GM12878 (cell line): ENCODE measurements around the gene FOXP1. TPM values are rescaled to one million over a fixed set of nuclear protein-coding genes. Genes with fewer than 3 reads are reported as not detected.

Source experiments
- ATAC-seq: fragments of 200-7000 bp; cut with Tn5 transposase; 3 replicates; pipeline ENCODE4 v1.9.1; 2020; ENCODE audit warnings: mild to moderate bottlenecking, moderate library complexity
- BruUV-seq: library from RNA; stranded (reverse); fragments of 400-500 nt; replicated peaks from 2 replicates; lab custom pipeline; 2021; lab: Mats Ljungman, UMichigan
- CTCF ChIA-PET: fragments of 300-600 bp; sonication (Branson Sonifier 250); formaldehyde crosslinking; extraction: SDS; loops from one replicate; lab custom pipeline; 2021; ENCODE audit warnings: inconsistent platforms; lab: Yijun Ruan, JAX
- POLR2A ChIA-PET: fragments of 350-600 bp; formaldehyde crosslinking; extraction: SDS; loops from one replicate; lab custom pipeline; 2021; ENCODE audit warnings: inconsistent platforms; lab: Charles Lee
- RAD21 ChIA-PET: fragments of 300-600 bp; sonication (Branson Sonifier 250); formaldehyde crosslinking; loops from one replicate; lab custom pipeline; 2023; ENCODE audit warnings: antibody characterized with exemption; ENCODE audit not compliant: unreplicated experiment; lab: Charles Lee
- SMC1A ChIA-PET: fragments of 300-600 bp; sonication (Branson Sonifier 250); formaldehyde crosslinking; loops from one replicate; lab custom pipeline; 2023; ENCODE audit not compliant: unreplicated experiment, uncharacterized antibody; lab: Charles Lee
- DNase-seq: peaks from one replicate; pipeline ENCODE4 v3.0.0-alpha.2; 2011; ENCODE audit warnings: low read depth, low spot score
- FAIRE-seq: peaks from 3 replicates; lab custom pipeline; 2011; peaks lifted over from hg19 to GRCh38; lab: Jason Lieb, UNC
- H2AFZ ChIP-seq: 2 replicates; pipeline ENCODE4 v1.6.0; 2011; ENCODE audit warnings: low read depth, low read length, control low read depth; ENCODE audit not compliant: control insufficient read depth
- H3K27ac ChIP-seq: 2 replicates; pipeline ENCODE4 v1.5.1; 2011; ENCODE audit warnings: control low read depth; ENCODE audit not compliant: control insufficient read depth, insufficient read depth
- H3K27me3 ChIP-seq, 2 experiments: replicated peaks in 1 of 2; 2 replicates each; pipeline versions ENCODE4 v1.6.0 to v1.6.1; 2011; ENCODE audit warnings: low read length in 1 of 2; ENCODE audit not compliant: control insufficient read depth in 2 of 2, insufficient read depth in 2 of 2
- H3K36me3 ChIP-seq, 2 experiments: 2 replicates each; pipeline ENCODE4 v1.5.1; 2011; ENCODE audit warnings: low read length in 1 of 2; ENCODE audit not compliant: control insufficient read depth in 2 of 2, insufficient read depth in 2 of 2
- H3K4me1 ChIP-seq: 2 replicates; pipeline ENCODE4 v1.6.1; 2011; ENCODE audit warnings: mild to moderate bottlenecking, low read length, moderate library complexity, mixed read lengths; ENCODE audit not compliant: control insufficient read depth, insufficient read depth
- H3K4me2 ChIP-seq: 2 replicates; pipeline ENCODE4 v1.6.0; 2011; ENCODE audit warnings: control low read depth; ENCODE audit not compliant: control insufficient read depth, insufficient read depth
- H3K4me3 ChIP-seq: fragments of 200-600 bp; sonication (generic); 2 replicates; pipeline ENCODE4 v1.5.1; 2016
- H3K79me2 ChIP-seq: 2 replicates; pipeline ENCODE4 v1.6.0; 2011; ENCODE audit warnings: low read length; ENCODE audit not compliant: control insufficient read depth, insufficient read depth
- H3K9ac ChIP-seq: 2 replicates; pipeline ENCODE4 v1.8.0; 2011; ENCODE audit warnings: low read length, control low read depth, mixed read lengths; ENCODE audit not compliant: control insufficient read depth, insufficient read depth
- H3K9me3 ChIP-seq: replicated peaks from 3 replicates; pipeline ENCODE4 v1.5.1; 2011; ENCODE audit warnings: mild to moderate bottlenecking, low read length; ENCODE audit not compliant: control insufficient read depth, insufficient read depth
- H4K20me1 ChIP-seq: 2 replicates; pipeline ENCODE4 v1.6.0; 2011; ENCODE audit not compliant: control insufficient read depth, insufficient read depth
- ATF7 ChIP-seq: fragments of 450-650 bp; IDR thresholded peaks from 2 replicates; pipeline ENCODE4 v1.6.1; 2016; ENCODE audit warnings: low read depth, mild to moderate bottlenecking
- BCL3 ChIP-seq: IDR thresholded peaks from 2 replicates; pipeline ENCODE4 v1.6.1; 2011; ENCODE audit warnings: borderline replicate concordance, low read depth, mild to moderate bottlenecking, moderate library complexity, low read length; ENCODE audit not compliant: insufficient read depth, poor library complexity, severe bottlenecking
- IKZF1 ChIP-seq: fragments of 450-650 bp; conservative IDR thresholded peaks from 2 replicates; pipeline ENCODE4 v1.6.1; 2017; ENCODE audit warnings: antibody characterized with exemption, mild to moderate bottlenecking
- MLLT1 ChIP-seq: fragments of 450-650 bp; IDR thresholded peaks from 2 replicates; pipeline ENCODE4 v1.6.1; 2016; ENCODE audit warnings: mild to moderate bottlenecking
- NFIC ChIP-seq: IDR thresholded peaks from 2 replicates; pipeline ENCODE4 v1.6.1; 2012; ENCODE audit warnings: low read depth, mild to moderate bottlenecking, inconsistent platforms, low read length, moderate library complexity
- PML ChIP-seq: IDR thresholded peaks from 2 replicates; pipeline ENCODE4 v1.6.1; 2012; ENCODE audit warnings: low read length, inconsistent platforms
- RUNX3 ChIP-seq: IDR thresholded peaks from 2 replicates; pipeline ENCODE4 v1.6.1; 2012; ENCODE audit warnings: low read length, inconsistent platforms
- SIN3A ChIP-seq: IDR thresholded peaks from 2 replicates; pipeline ENCODE4 v1.6.1; 2012; ENCODE audit warnings: low read depth, low read length, improper control_type of control experiment
- TCF12 ChIP-seq: IDR thresholded peaks from 2 replicates; pipeline ENCODE4 v1.6.1; 2011; ENCODE audit warnings: low read depth, mild to moderate bottlenecking, low read length
- ZBTB11 ChIP-seq: fragments of 450-650 bp; formaldehyde crosslinking; IDR thresholded peaks from 2 replicates; pipeline ENCODE4 v1.5.0; 2022; ENCODE audit warnings: mild to moderate bottlenecking, missing genetic modification characterization
- ZBTB33 ChIP-seq: fragments of 450-650 bp; IDR thresholded peaks from 2 replicates; pipeline ENCODE4 v1.6.1; 2017; ENCODE audit warnings: mild to moderate bottlenecking
- WGBS: methylation state at CpG from one replicate; pipeline ENCODE4 v1.1.6; 2016; ENCODE audit warnings: low lambda C conversion rate; ENCODE audit not compliant: insufficient replicate concordance, insufficient coverage; ENCODE audit errors: missing lambda C conversion rate; 5-methylcytosine and 5-hydroxymethylcytosine counted together
- in situ Hi-C: fragments of 300-500 bp; cut with MboI; formaldehyde crosslinking; loops from 9 replicates; pipeline ENCODE4 v1.14.3; 2018; ENCODE audit warnings: mixed read lengths
- intact Hi-C: fragments of 100-400 bp; cut with micrococcal nuclease; formaldehyde crosslinking; loops from one replicate; pipeline ENCODE4 v1.14.2; 2022; ENCODE audit not compliant: unreplicated experiment
- polyA plus RNA-seq, 11 experiments: library from polyadenylated mRNA; depleted of rRNA in 4 of 11; unstranded in 6 of 11; stranded (reverse) in 5 of 11; fragments of >200 nt; fragmentation: Nextera tagmentation in 4 of 11; fragmentation: Illumina TruSeq in 1 of 11; extraction: Ambion mirVana in 4 of 11; extraction: Trizol in 1 of 11; gene quantifications; 1 replicate in 1 of 11; 2 replicates in 10 of 11; pipeline versions ENCODE4 v1.2.1 to v1.2.3, GENCODE V29; 2011 to 2016; ENCODE audit warnings: inconsistent platforms in 2 of 11, missing spikeins in 2 of 11, low read depth in 1 of 11
- total RNA-seq, 4 experiments: library from RNA; depleted of rRNA in 3 of 4; stranded (reverse); fragments of >200 nt in 3 of 4; fragmentation: Illumina TruSeq in 1 of 4; extraction: Trizol in 1 of 4; gene quantifications; 2 replicates each; pipeline versions ENCODE4 v1.2.1 to v1.2.3, GENCODE V29; 2013 to 2021

FOXP1 gene
- total and polyA plus RNA-seq, 10 of the 15 experiments (the other 5 are each of a cell fraction or from before 2014, with no cell fraction given): 0.05 to 1.6 (median 0.20) TPM; not detected in 1

GRCh38 chr3:71135373-71136088 is 448.0 kb downstream of the FOXP1 start:
- Histone ChIP-seq H4K20me1 (no peaks in the 10 kb centered on the region), H3K27ac (no peak overlapping the region), H3K9me3 (no peaks in the 10 kb centered on the region), H3K27me3 (peaks cover 0 to 7% of the 10 kb centered on the region in 2 experiments; a peak in 2 of 4 replicates), H2AFZ (no peak overlapping the region), H3K4me3 (no peak overlapping the region), H3K4me1 (peaks cover 4% of the 10 kb centered on the region), H3K4me2 (no peak overlapping the region), H3K36me3 (no peaks in the 10 kb centered on the region), H3K9ac (no peak overlapping the region), H3K79me2 (no peaks in the 10 kb centered on the region)
- DNase-seq (no peak), ATAC-seq (no peak), FAIRE-seq (no peak)
- SMC1A ChIA-PET: no interaction called here
- no TSS peak for BruUV-seq
- CTCF ChIA-PET: no interaction called here
- RAD21 ChIA-PET: no interaction called here
- intact Hi-C loops (loop anchor here (10.0 kb wide), 1 partner anchor 449 kb away; the partner anchor contains the start of gene FOXP1), in situ Hi-C loops (no loop called here)
- WGBS: 30% methylated on average over 8 of the region's 8 CpGs
- POLR2A ChIA-PET: no interaction called here
- TF ChIP-seq NFIC (no peak), RUNX3 (no peak), PML (no peak), IKZF1 (no peak), ATF7 (no peak), BCL3 (no peak), SIN3A (no peak), ZBTB11 (CRISPR knock-in tag) (no peak), MLLT1 (no peak), ZBTB33 (no peak), TCF12 (no peak)
